Upper lobe of right lung (tissue), 1 donor: ENCODE data around the gene CEP135. TPM values are rescaled to one million over a fixed set of nuclear protein-coding genes. Genes with fewer than 3 reads are reported as not detected.

Experiments
- ATAC-seq: fragments of 200-7000 bp; cut with Tn5 transposase; one replicate; pipeline ENCODE4 v1.9.1; 2020; ENCODE audit warnings: mild to moderate bottlenecking, moderate library complexity
- DNase-seq: peaks from one replicate; pipeline ENCODE4 v3.0.0-alpha.2; 2020
- H3K27ac ChIP-seq: fragments of 200-600 bp; one replicate; pipeline ENCODE4 v1.8.0; 2022
- H3K27me3 ChIP-seq: fragments of 200-600 bp; one replicate; pipeline ENCODE4 v1.8.0; 2022; ENCODE audit warnings: mild to moderate bottlenecking
- H3K36me3 ChIP-seq: fragments of 200-600 bp; one replicate; pipeline ENCODE4 v1.8.0; 2022
- H3K4me1 ChIP-seq: fragments of 200-600 bp; one replicate; pipeline ENCODE4 v1.8.0; 2022
- H3K4me3 ChIP-seq: fragments of 200-600 bp; one replicate; pipeline ENCODE4 v1.8.0; 2022; ENCODE audit warnings: mild to moderate bottlenecking
- H3K9me3 ChIP-seq: fragments of 200-600 bp; one replicate; pipeline ENCODE4 v1.8.0; 2022
- intact Hi-C: fragments of 100-400 bp; cut with DNase I; formaldehyde crosslinking; loops from one replicate; pipeline ENCODE4 v1.11.0; 2022
- total RNA-seq: library from RNA; stranded (reverse); fragmentation: NEBNext Ultra II Directional; extraction: Animal tissue kit (Norgen Biotek cat#: 25700); gene quantifications from one replicate; pipeline ENCODE4 v1.2.1, GENCODE V29; 2021
- TF ChIP-seq, protein P1 (sequence below): fragments of 200-600 bp; IDR thresholded peaks from one replicate; pipeline ENCODE4 v1.8.0; 2022; ENCODE audit warnings: antibody characterized with exemption
- donor health status: DM: no; HTN: yes; CAD: no; lungs with severe emphysema.

Gene CEP135
- total RNA-seq, 1 donor from 2014 or later: 6.8 TPM

DNA sequence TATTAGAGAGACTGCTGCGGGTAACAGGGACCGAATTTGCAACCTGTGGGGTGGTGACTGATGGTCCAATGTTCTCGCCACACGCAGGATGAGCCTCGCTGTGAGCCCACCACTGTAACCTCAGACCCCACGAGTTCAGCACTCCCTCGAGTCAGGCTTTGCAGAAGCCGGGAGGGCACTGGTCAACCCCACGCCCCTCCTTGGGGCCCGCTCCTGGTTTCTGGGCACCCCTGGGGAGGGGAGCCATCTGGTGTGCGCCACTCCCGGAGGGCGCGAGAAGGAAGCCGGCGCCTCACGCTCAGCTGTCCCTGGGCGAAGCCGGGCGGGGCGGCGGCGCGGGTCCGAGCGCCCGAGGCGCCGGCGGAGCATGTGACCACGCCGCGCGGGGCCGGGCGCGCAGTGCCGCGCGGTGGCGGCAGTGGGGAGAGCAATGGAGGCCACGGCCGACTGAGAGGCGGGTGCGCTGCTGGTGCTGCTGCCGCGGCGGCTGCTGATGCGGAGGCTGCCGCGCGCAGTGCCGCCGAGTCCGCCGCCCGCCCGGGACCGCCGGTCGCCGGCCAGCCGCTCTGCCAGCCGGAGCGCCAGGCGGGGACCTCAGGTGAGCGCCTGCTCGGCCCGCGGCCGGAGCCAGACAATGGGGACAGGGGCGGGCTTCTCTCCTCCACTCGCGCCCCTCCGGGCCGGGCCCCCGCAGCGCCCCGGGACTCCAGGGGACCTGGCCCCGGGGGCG is 100.1 kb downstream of the CEP135 start:
- DNase-seq (peak; percentile 71), ATAC-seq (peak; percentile 90)
- Histone ChIP-seq H3K9me3 (no peaks in the 10 kb centered on the region), H3K4me3 (peak overlapping the region; percentile 53), H3K27me3 (peaks cover 41% of the 10 kb centered on the region), H3K4me1 (peaks cover 11% of the 10 kb centered on the region), H3K27ac (no peak overlapping the region), H3K36me3 (no peaks in the 10 kb centered on the region)
- intact Hi-C loops: no loop called here
- TF ChIP-seq, protein P1, sequence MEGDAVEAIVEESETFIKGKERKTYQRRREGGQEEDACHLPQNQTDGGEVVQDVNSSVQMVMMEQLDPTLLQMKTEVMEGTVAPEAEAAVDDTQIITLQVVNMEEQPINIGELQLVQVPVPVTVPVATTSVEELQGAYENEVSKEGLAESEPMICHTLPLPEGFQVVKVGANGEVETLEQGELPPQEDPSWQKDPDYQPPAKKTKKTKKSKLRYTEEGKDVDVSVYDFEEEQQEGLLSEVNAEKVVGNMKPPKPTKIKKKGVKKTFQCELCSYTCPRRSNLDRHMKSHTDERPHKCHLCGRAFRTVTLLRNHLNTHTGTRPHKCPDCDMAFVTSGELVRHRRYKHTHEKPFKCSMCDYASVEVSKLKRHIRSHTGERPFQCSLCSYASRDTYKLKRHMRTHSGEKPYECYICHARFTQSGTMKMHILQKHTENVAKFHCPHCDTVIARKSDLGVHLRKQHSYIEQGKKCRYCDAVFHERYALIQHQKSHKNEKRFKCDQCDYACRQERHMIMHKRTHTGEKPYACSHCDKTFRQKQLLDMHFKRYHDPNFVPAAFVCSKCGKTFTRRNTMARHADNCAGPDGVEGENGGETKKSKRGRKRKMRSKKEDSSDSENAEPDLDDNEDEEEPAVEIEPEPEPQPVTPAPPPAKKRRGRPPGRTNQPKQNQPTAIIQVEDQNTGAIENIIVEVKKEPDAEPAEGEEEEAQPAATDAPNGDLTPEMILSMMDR: no peak

DNA sequence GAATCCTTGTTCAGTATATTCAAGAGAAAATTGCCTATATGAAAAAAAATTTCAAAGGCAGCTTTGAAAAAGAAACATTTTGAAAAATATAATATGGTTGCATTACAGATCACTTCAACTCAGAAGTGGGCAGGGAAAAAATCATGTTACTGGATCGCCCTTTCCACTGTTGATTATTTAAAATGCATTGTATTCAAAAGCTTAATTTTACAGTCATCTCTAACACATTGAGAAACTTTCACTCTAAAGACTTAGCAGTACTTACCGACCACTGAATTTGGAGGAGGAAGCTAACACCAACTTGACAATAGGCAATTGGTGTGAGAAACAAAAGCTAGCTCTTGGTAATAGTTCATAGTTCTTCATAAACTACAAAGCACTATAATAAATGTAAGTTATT is 101.9 kb downstream of the CEP135 start:
- DNase-seq (no peak), ATAC-seq (no peak)
- TF ChIP-seq, protein P1: no peak
- Histone ChIP-seq H3K27ac (no peak overlapping the region), H3K36me3 (no peaks in the 10 kb centered on the region), H3K27me3 (peaks cover 42% of the 10 kb centered on the region), H3K4me1 (peaks cover 11% of the 10 kb centered on the region), H3K9me3 (no peaks in the 10 kb centered on the region), H3K4me3 (no peak overlapping the region)
- intact Hi-C loops: no loop called here

DNA sequence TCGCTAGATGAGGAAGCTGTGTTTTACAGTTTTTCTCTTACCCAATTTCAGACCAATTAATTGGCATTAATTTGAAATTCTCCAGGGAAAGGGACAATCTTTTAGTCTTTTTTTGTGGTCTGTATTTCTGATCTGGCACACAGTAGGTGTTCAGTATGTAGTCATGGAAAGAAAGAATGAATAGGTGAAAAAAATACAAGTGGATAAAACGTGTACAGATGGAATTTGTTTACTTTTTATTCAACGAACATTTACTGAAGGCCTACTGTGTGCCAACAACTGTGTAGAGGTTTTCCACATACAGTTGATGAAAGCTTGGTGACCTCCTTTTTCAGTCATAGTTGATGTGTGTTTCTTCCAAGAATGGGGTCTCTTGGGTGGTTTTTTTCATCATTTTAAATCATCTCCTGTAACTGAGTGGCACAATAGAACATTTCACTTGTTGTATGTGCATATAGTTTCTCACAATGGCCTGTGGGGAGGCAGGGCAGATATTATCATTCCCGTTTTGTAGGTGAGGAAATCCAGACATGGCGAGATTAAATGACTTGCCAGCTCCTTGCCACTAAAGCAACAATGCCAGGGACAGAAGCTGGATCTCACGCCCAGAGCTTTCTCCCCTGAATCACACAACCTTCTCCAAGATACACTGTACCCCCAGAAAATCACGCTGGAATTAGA is 102.4 kb downstream of the CEP135 start:
- ATAC-seq (no peak), DNase-seq (no peak)
- Histone ChIP-seq H3K27me3 (peaks cover 42% of the 10 kb centered on the region), H3K9me3 (no peaks in the 10 kb centered on the region), H3K4me1 (peaks cover 11% of the 10 kb centered on the region), H3K36me3 (no peaks in the 10 kb centered on the region), H3K4me3 (no peak overlapping the region), H3K27ac (no peak overlapping the region)
- TF ChIP-seq, protein P1: no peak
- intact Hi-C loops: no loop called here

DNA sequence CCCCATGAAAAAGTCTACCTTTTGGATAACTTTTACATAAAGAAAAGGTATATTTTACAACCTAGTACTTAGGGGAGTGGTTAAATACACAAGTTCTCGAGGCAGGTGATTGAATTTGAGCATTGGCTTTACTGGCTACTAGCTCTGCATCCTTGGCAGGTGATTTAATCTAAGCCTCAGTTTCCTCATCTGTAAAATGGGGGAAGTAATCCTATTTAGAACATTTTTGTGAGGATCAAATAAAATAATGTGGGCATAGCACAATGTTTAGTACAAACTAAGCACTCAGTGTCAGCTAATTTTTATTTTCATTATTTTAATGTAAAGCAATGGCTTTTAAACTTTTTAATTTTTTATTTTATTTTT is 102.9 kb downstream of the CEP135 start:
- Histone ChIP-seq H3K27me3 (peaks cover 42% of the 10 kb centered on the region), H3K4me3 (no peak overlapping the region), H3K27ac (no peak overlapping the region), H3K9me3 (no peaks in the 10 kb centered on the region), H3K4me1 (peaks cover 11% of the 10 kb centered on the region), H3K36me3 (no peaks in the 10 kb centered on the region)
- TF ChIP-seq, protein P1: no peak
- ATAC-seq (no peak), DNase-seq (no peak)
- intact Hi-C loops: no loop called here

DNA sequence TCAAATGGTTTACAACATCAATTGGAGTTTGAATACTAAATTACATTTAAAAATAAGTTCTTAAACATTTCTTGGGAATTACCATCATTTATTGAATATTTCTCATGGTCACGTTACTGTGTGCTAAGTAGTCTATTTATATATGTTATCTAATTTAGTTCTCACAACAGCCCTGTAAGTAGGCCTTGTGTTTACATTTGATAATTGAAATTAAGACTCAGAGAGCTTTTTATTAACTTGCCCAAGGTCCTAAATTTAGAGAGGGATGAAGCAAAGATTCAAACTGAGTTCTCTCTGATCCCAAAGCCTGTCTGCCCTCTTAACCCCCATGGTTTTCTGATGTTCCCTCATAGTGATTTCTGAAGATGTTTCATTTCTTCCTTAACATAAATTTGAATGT is 103.7 kb downstream of the CEP135 start:
- TF ChIP-seq, protein P1: no peak
- no peak for DNase-seq
- ATAC-seq: no peak
- Histone ChIP-seq H3K36me3 (no peaks in the 10 kb centered on the region), H3K27me3 (peaks cover 42% of the 10 kb centered on the region), H3K4me1 (peaks cover 11% of the 10 kb centered on the region), H3K27ac (no peak overlapping the region), H3K4me3 (no peak overlapping the region), H3K9me3 (no peaks in the 10 kb centered on the region)
- intact Hi-C loops: no loop called here
